ENCODE data around the gene CAMK1G. TPM values are rescaled to one million over a fixed set of nuclear protein-coding genes. Genes with fewer than 3 reads are reported as not detected.

The CAMK1G gene
- total RNA-seq, 2 experiments from 2014 or later = not detected

Other genes starting within 250 kb of the CAMK1G start
- gene LAMB3, start 68.7 kb downstream of the CAMK1G start, total RNA-seq = under 1 TPM; 0.88 to 0.89 TPM
- 10 to 100 TPM; 11.4 to 13.1 TPM for gene G0S2, start 91.7 kb downstream of the CAMK1G start, total RNA-seq
- under 1 TPM in 1 of 2 experiments, not detected in 1; 0.36 TPM for gene HSD11B1, start 121.1 kb downstream of the CAMK1G start, total RNA-seq
- gene TRAF3IP3, start 172.3 kb downstream of the CAMK1G start, total RNA-seq = 100 to 1,000 TPM; 194 to 204 TPM
- gene C1orf74, start 200.8 kb downstream of the CAMK1G start, total RNA-seq = 1 to 10 TPM; 1.5 to 1.7 TPM
- gene IRF6, start 222.4 kb downstream of the CAMK1G start, total RNA-seq = 1 to 10 TPM; 2.1 to 2.4 TPM
- gene UTP25, start 244.3 kb downstream of the CAMK1G start, total RNA-seq = 10 to 100 TPM; 12.2 to 12.5 TPM